Measurements from ENCODE around the gene PARP9. TPM values are rescaled to one million over a fixed set of nuclear protein-coding genes. Genes with fewer than 3 reads are reported as not detected.

The PARP9 gene
- total RNA-seq, 1 experiment from 2014 or later, result 14.8 TPM

DNA sequence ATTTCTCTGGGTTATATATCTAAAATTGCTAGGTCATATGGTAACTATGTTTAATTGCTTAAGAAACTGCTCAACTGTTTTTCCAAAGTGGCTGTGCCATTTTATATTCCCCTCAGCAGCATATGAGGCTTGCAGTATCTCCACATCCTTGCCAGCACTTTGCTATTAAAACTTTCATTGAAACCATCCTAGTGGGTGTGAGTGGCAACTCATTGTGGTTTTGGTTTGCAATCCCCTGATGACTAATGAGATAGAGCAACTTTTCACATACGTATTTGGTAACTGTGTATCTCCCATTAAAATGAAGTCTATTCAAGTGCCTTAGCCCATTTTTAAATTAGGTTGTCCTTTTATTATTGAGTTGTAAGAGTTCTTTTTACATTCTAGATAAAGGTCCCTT lies 66.7 kb downstream of the PARP9 start:
- H3K4me2 ChIP-seq (ENCODE audit: low read length), result peak overlapping the region; percentile 48
- TF ChIP-seq EZH2 (IDR thresholded peaks at IDR 0.05; ENCODE audit: low read length, unreplicated experiment), result no peak
- H3K79me2 ChIP-seq (ENCODE audit: low read length), result peaks cover 93% of the 10 kb centered on the region
- ATAC-seq (peak; percentile 97), DNase-seq (peak; percentile 95)
- no peak overlapping the region for H3K4me3 ChIP-seq (ENCODE audit: low read length)
- H4K20me1 ChIP-seq (ENCODE audit: low read length), result peaks cover 36% of the 10 kb centered on the region
- peaks cover 38% of the 10 kb centered on the region for H3K36me3 ChIP-seq (ENCODE audit: low read depth, low read length)
- H3K9me3 ChIP-seq (ENCODE audit: low read length), result no peaks in the 10 kb centered on the region
- H3K27ac ChIP-seq (ENCODE audit: low read length), result peak overlapping the region; percentile 59
- H3K4me1 ChIP-seq (ENCODE audit: insufficient read depth, low read length), result peaks cover 24% of the 10 kb centered on the region
- H3K9me2 ChIP-seq (replicated peaks; ENCODE audit: low read length), result no peaks in the 10 kb centered on the region
- H3K27me3 ChIP-seq (ENCODE audit: low read length), result no peaks in the 10 kb centered on the region
- CTCF ChIA-PET, result no interaction called here
- no peak overlapping the region for H3K9ac ChIP-seq (ENCODE audit: low read length)
- peaks cover 11% of the 10 kb centered on the region for H3F3A ChIP-seq (ENCODE audit: low read length, unreplicated experiment)
- POLR2A ChIA-PET (ENCODE audit: unreplicated experiment), result no interaction called here
- no peak overlapping the region for H2AFZ ChIP-seq (ENCODE audit: low read length)
- no TSS peak for BruUV-seq (replicated peaks)
- intact Hi-C loops (cut with micrococcal nuclease), result no loop called here

DNA sequence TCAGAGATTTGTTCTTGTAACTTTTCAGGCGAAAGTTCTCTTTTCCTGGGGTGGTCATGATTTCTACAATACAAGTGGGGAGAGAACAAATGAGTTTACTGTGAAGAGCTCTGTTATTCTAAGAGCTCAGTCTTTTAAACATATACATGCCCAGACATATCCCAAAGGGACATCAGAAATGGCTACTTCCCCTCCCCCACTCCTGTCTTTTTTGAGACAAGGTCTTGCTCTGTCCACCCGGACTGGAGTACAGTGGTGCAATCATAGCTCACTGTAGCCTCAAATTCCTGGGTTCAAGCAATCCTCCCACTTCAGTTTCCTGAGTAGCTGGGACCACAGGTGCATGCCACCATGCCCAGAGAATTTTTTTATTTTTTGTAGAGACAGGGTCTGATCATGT lies 67.6 kb downstream of the PARP9 start:
- Histone ChIP-seq H3K4me2 (ENCODE audit: low read length) (no peak overlapping the region), H3K27ac (ENCODE audit: low read length) (no peak overlapping the region), H3K79me2 (ENCODE audit: low read length) (peaks cover 89% of the 10 kb centered on the region), H4K20me1 (ENCODE audit: low read length) (peaks cover 27% of the 10 kb centered on the region), H3K36me3 (ENCODE audit: low read depth, low read length) (peaks cover 41% of the 10 kb centered on the region), H2AFZ (ENCODE audit: low read length) (no peak overlapping the region), H3K9me3 (ENCODE audit: low read length) (no peaks in the 10 kb centered on the region), H3K4me1 (ENCODE audit: insufficient read depth, low read length) (peaks cover 24% of the 10 kb centered on the region), H3K9me2 (replicated peaks; ENCODE audit: low read length) (no peaks in the 10 kb centered on the region), H3K27me3 (ENCODE audit: low read length) (no peaks in the 10 kb centered on the region), H3F3A (ENCODE audit: low read length, unreplicated experiment) (peaks cover 11% of the 10 kb centered on the region), H3K4me3 (ENCODE audit: low read length) (no peak overlapping the region), H3K9ac (ENCODE audit: low read length) (no peak overlapping the region)
- POLR2A ChIA-PET (ENCODE audit: unreplicated experiment), result no interaction called here
- CTCF ChIA-PET, result no interaction called here
- no peak for ATAC-seq
- BruUV-seq (replicated peaks), result no TSS peak
- intact Hi-C loops (cut with micrococcal nuclease), result no loop called here
- no peak for TF ChIP-seq CTCF (conservative IDR thresholded peaks at IDR 0.05; ENCODE audit: low read depth, low read length)
- TF ChIP-seq EZH2 (IDR thresholded peaks at IDR 0.05; ENCODE audit: low read length, unreplicated experiment), result no peak
- no peak for TF ChIP-seq EZH2phosphoT487 (IDR thresholded peaks at IDR 0.05; ENCODE audit: borderline replicate concordance, low read length)
- DNase-seq, result no peak

DNA sequence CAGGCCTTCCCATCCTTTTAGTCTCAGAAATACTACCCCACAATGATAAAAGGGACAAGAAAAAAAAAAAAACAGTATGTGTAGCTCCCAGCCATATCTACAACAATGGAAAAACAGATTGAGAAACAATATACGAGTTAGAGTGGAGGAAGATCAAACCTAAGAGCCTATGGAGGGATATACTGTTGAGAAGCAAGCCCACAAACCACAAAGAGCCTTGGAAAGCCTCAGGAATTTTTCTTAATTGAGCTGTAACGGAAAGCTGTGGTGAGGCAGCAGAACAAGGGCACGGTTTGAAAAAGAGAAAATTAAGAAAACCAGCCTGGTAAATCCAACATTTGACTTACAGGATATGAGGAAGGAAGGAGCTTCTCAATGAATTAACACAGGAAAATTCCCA lies 70.8 kb downstream of the PARP9 start:
- BruUV-seq (replicated peaks), result no TSS peak
- Histone ChIP-seq H3K36me3 (ENCODE audit: low read depth, low read length) (peaks cover 55% of the 10 kb centered on the region), H3K4me2 (ENCODE audit: low read length) (no peak overlapping the region), H3F3A (ENCODE audit: low read length, unreplicated experiment) (peaks cover 11% of the 10 kb centered on the region), H4K20me1 (ENCODE audit: low read length) (peaks cover 22% of the 10 kb centered on the region), H3K9me2 (replicated peaks; ENCODE audit: low read length) (no peaks in the 10 kb centered on the region), H3K9me3 (ENCODE audit: low read length) (no peaks in the 10 kb centered on the region), H3K27ac (ENCODE audit: low read length) (no peak overlapping the region), H3K4me1 (ENCODE audit: insufficient read depth, low read length) (peaks cover 16% of the 10 kb centered on the region), H2AFZ (ENCODE audit: low read length) (no peak overlapping the region), H3K27me3 (ENCODE audit: low read length) (no peaks in the 10 kb centered on the region), H3K4me3 (ENCODE audit: low read length) (no peak overlapping the region), H3K79me2 (ENCODE audit: low read length) (peaks cover 85% of the 10 kb centered on the region), H3K9ac (ENCODE audit: low read length) (no peak overlapping the region)
- CTCF ChIA-PET, result no interaction called here
- TF ChIP-seq EZH2 (IDR thresholded peaks at IDR 0.05; ENCODE audit: low read length, unreplicated experiment) (no peak), CTCF (conservative IDR thresholded peaks at IDR 0.05; ENCODE audit: low read depth, low read length) (no peak), EZH2phosphoT487 (IDR thresholded peaks at IDR 0.05; ENCODE audit: borderline replicate concordance, low read length) (no peak)
- ATAC-seq (no peak), DNase-seq (no peak)
- POLR2A ChIA-PET (ENCODE audit: unreplicated experiment), result no interaction called here
- intact Hi-C loops (cut with micrococcal nuclease), result no loop called here

All from PC-3 (cell line).